GM21360 (cell line): ENCODE results near the gene TBC1D24.

Experiments used
- ATAC-seq: cut with Tn5 transposase; IDR thresholded peaks from one replicate; pipeline ENCODE4 v1.9.1; 2021; ENCODE audit warnings: mild to moderate bottlenecking, moderate library complexity; ENCODE audit not compliant: unreplicated experiment

TBC1D24 gene

GRCh38 chr16:2481676-2482075 lies 6.7 kb downstream of the TBC1D24 start:
- no peak for ATAC-seq

- ATAC-seq: no peak
Observed at GRCh38 chr16:2482249-2482648, 7.3 kb downstream of the TBC1D24 start.

- ATAC-seq: no peak
Observed at GRCh38 chr16:2482708-2483534, 8.0 kb downstream of the TBC1D24 start.

GRCh38 chr16:2483939-2484897 lies 9.3 kb downstream of the TBC1D24 start:
- no peak for ATAC-seq

GRCh38 chr16:2484898-2485508 lies 10.1 kb downstream of the TBC1D24 start:
- no peak for ATAC-seq

GRCh38 chr16:2485811-2486507 lies 11.0 kb downstream of the TBC1D24 start:
- ATAC-seq: no peak

- ATAC-seq: peak; percentile 51
Observed at GRCh38 chr16:2486645-2487516, 12.0 kb downstream of the TBC1D24 start.

GRCh38 chr16:2487517-2487842 lies 12.6 kb downstream of the TBC1D24 start:
- ATAC-seq: no peak

- ATAC-seq: no peak
Observed at GRCh38 chr16:2487903-2488531, 13.1 kb downstream of the TBC1D24 start.

GRCh38 chr16:2489581-2489980 lies 14.7 kb downstream of the TBC1D24 start:
- no peak for ATAC-seq

GRCh38 chr16:2490190-2491105 lies 15.5 kb downstream of the TBC1D24 start:
- no peak for ATAC-seq

GRCh38 chr16:2492292-2492691 lies 17.4 kb downstream of the TBC1D24 start:
- no peak for ATAC-seq

GRCh38 chr16:2493605-2494004 lies 18.7 kb downstream of the TBC1D24 start:
- ATAC-seq: no peak

GRCh38 chr16:2494616-2495015 lies 19.7 kb downstream of the TBC1D24 start:
- ATAC-seq: no peak

- no peak for ATAC-seq
Observed at GRCh38 chr16:2495041-2495440, 20.1 kb downstream of the TBC1D24 start.

- ATAC-seq: no peak
Observed at GRCh38 chr16:2496223-2497115, 21.5 kb downstream of the TBC1D24 start.

GRCh38 chr16:2497116-2497630 lies 22.2 kb downstream of the TBC1D24 start:
- no peak for ATAC-seq
